Adrenal gland (tissue), 12 donors: Measurements from ENCODE around the gene BRAP. TPM values are rescaled to one million over a fixed set of nuclear protein-coding genes. Genes with fewer than 3 reads are reported as not detected.
"Not testable (repeated sequence)": the region's sequence is repeated elsewhere in the genome, so short reads cannot be mapped to it uniquely, and the experiment has no call there.

Source experiments
- DNase-seq, 7 donors: peaks; one replicate each; pipeline ENCODE4 v3.0.0-alpha.2; 2019 to 2020
- H3K27ac ChIP-seq, 5 donors: fragments of 200-600 bp; sonication (generic) in 4 of 5; 1 replicate in 3 of 5; 2 replicates in 2 of 5; pipeline versions ENCODE4 v1.5.1 to v1.8.0; 2016 to 2020; ENCODE audit warnings: mild to moderate bottlenecking in 1 of 5
- H3K27me3 ChIP-seq: fragments of 200-600 bp; 2 replicates; pipeline ENCODE4 v1.8.0; 2021
- H3K36me3 ChIP-seq, 2 donors: fragments of 200-600 bp; replicated peaks in 1 of 2; 1 replicate in 1 of 2; 2 replicates in 1 of 2; pipeline versions ENCODE4 v1.5.1 to v1.8.0; 2018 to 2022
- H3K4me1 ChIP-seq, 2 donors: fragments of 200-600 bp; replicated peaks in 1 of 2; 1 replicate in 1 of 2; 2 replicates in 1 of 2; pipeline versions ENCODE4 v1.5.1 to v1.8.0; 2018 to 2021
- H3K4me3 ChIP-seq, 4 donors: fragments of 200-600 bp; sonication (generic) in 3 of 4; one replicate each; pipeline ENCODE4 v1.5.1; 2016 to 2018
- H3K9me3 ChIP-seq, 3 donors: fragments of 200-600 bp; sonication (generic) in 1 of 3; replicated peaks in 1 of 3; 1 replicate in 2 of 3; 2 replicates in 1 of 3; pipeline versions ENCODE4 v1.5.1 to v1.8.0; 2016 to 2021
- POLR2A ChIP-seq, 2 donors: fragments of 450-650 bp; IDR thresholded peaks; one replicate each; pipeline ENCODE4 v1.6.1; 2017; ENCODE audit warnings: antibody characterized with exemption in 2 of 2, mild to moderate bottlenecking in 2 of 2, moderate library complexity in 1 of 2
- WGBS, 4 donors: extraction: QIAGEN DNeasy Blood & Tissue Kit in 2 of 4; methylation state at CpG; one replicate each; pipeline versions ENCODE4 v1.1.5 to v1.1.7; 2013 to 2017; 5-methylcytosine and 5-hydroxymethylcytosine counted together
- intact Hi-C, 2 donors: fragments of 100-400 bp; cut with DNase I; formaldehyde crosslinking; loops; one replicate each; pipeline versions ENCODE4 v1.14.1 to v1.15.0; 2022 to 2023
- polyA plus RNA-seq, 3 donors: library from polyadenylated mRNA; stranded (reverse); fragments of 200-250 nt in 2 of 3; fragments of 350-450 nt in 1 of 3; fragmentation: Illumina TruSeq in 1 of 3; extraction: RNeasy Lipid Tissue Mini Kit (QIAGEN cat#74804) in 1 of 3; gene quantifications; one replicate each; pipeline ENCODE4 v1.2.3, GENCODE V29; 2013 to 2014
- total RNA-seq, 9 donors: library from RNA; depleted of rRNA in 4 of 9; stranded (reverse); fragments of >200 nt in 4 of 9; fragments of 120-200 nt in 1 of 9; fragmentation: NEBNext Ultra II Directional in 1 of 9; extraction: Animal tissue kit (Norgen Biotek cat#: 25700) in 1 of 9; gene quantifications; one replicate each; pipeline versions ENCODE4 v1.1.0 to v1.2.4, GENCODE V29; 2013 to 2023
- TF ChIP-seq, protein P1 (sequence below), 6 experiments: fragments of 450-650 bp in 4 of 6; fragments of 200-600 bp in 2 of 6; sonication (generic) in 1 of 6; IDR thresholded peaks; 1 replicate in 5 of 6; 2 replicates in 1 of 6; pipeline versions ENCODE4 v1.5.1 to v1.8.0; 2016 to 2021; ENCODE audit warnings: antibody characterized with exemption in 6 of 6, mild to moderate bottlenecking in 2 of 6, moderate library complexity in 1 of 6
- donor health status: healthy with polysubstance abuse.
- donor health status: Bipolar disorder and iron deficiency.
- donor health status: DM: yes; HTN: yes; CAD: no.
- donor health status: DM: no; HTN: no; CAD: no.
- donor health status: DM: no; HTN: no; CAD: no.
- donor health status: DM: yes; HTN: yes; CAD: no.

Gene BRAP
- total and polyA plus RNA-seq, 12 donors: 8.6 to 31.0 (median 20.4) TPM

DNA sequence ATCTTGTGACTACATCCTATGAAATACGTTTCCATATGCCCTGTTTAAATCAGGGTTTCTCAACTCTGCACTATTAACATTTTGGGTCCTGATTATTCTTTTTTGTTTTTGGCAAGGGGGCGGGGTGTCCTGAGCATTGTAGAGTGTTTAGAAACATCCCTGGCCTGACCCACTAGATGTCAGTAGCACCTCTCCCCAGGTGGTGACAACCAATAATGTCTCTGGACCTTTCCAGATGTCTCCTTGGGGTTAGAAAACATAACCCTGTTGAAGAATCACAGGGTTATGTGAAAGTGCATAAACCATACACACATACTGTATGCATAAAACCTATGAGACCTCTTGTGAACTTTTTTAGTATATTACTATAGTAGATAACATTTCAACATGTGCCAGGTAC is 1.5 kb upstream of the BRAP start:
- Histone ChIP-seq H3K27ac (peak overlapping the region in 1 of 5 donors; percentile 3), H3K4me1 (peaks cover 16 to 32% of the 10 kb centered on the region in 2 donors), H3K36me3 (peaks cover 0 to 6% of the 10 kb centered on the region in 2 donors), H3K9me3 (no peaks in the 10 kb centered on the region), H3K27me3 (no peaks in the 10 kb centered on the region), H3K4me3 (no peak overlapping the region)
- 46 to 65% (median 54%) methylated on average over 2 of the region's 2 CpGs for WGBS, 4 donors
- intact Hi-C loops: no loop called here
- TF ChIP-seq POLR2A (IDR thresholded peaks at IDR 0.05): no peak
- TF ChIP-seq, protein P1, sequence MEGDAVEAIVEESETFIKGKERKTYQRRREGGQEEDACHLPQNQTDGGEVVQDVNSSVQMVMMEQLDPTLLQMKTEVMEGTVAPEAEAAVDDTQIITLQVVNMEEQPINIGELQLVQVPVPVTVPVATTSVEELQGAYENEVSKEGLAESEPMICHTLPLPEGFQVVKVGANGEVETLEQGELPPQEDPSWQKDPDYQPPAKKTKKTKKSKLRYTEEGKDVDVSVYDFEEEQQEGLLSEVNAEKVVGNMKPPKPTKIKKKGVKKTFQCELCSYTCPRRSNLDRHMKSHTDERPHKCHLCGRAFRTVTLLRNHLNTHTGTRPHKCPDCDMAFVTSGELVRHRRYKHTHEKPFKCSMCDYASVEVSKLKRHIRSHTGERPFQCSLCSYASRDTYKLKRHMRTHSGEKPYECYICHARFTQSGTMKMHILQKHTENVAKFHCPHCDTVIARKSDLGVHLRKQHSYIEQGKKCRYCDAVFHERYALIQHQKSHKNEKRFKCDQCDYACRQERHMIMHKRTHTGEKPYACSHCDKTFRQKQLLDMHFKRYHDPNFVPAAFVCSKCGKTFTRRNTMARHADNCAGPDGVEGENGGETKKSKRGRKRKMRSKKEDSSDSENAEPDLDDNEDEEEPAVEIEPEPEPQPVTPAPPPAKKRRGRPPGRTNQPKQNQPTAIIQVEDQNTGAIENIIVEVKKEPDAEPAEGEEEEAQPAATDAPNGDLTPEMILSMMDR (IDR thresholded peaks at IDR 0.05): no peak
- peak in 2 of 7 donors; percentile 21 to 23 for DNase-seq

GRCh38 chr12:111686574-111687105 is 884 bp upstream of the BRAP start:
- DNase-seq: no peak
- Histone ChIP-seq H3K4me3 (peak overlapping the region; percentile 58 to 98 (median 84)), H3K9me3 (no peaks in the 10 kb centered on the region), H3K27ac (peak overlapping the region in 3 of 5 donors; percentile 85 to 94 (median 85)), H3K36me3 (peaks cover 0 to 12% of the 10 kb centered on the region in 2 donors), H3K27me3 (no peaks in the 10 kb centered on the region), H3K4me1 (peaks cover 16 to 32% of the 10 kb centered on the region in 2 donors)
- TF ChIP-seq POLR2A (IDR thresholded peaks at IDR 0.05): no peak
- TF ChIP-seq, protein P1 (IDR thresholded peaks at IDR 0.05): no peak
- intact Hi-C loops: no loop called here
- WGBS, 4 donors: 17 to 19% (median 18%) methylated on average over 15 of the region's 15 CpGs

- TF ChIP-seq, protein P1 (IDR thresholded peaks at IDR 0.05): no peak
- TF ChIP-seq POLR2A (IDR thresholded peaks at IDR 0.05): no peak
- peaks cover 16 to 32% of the 10 kb centered on the region in 2 donors for H3K4me1 ChIP-seq
- 0 to 1% (median 0%) methylated on average over 13 to 36 of the region's 36 CpGs for WGBS, 4 donors
- peaks cover 0 to 24% of the 10 kb centered on the region in 2 donors for H3K36me3 ChIP-seq
- H3K4me3 ChIP-seq: peak overlapping the region; percentile 58 to 98 (median 77)
- no peaks in the 10 kb centered on the region for H3K27me3 ChIP-seq
- H3K9me3 ChIP-seq: no peaks in the 10 kb centered on the region
- H3K27ac ChIP-seq: peak overlapping the region; percentile 4 to 94 (median 85)
- intact Hi-C loops: no loop called here
- peak in 2 of 7 donors; percentile 39 to 55 for DNase-seq
Observed at GRCh38 chr12:111685322-111685810, 390 bp downstream of the BRAP start.

DNA sequence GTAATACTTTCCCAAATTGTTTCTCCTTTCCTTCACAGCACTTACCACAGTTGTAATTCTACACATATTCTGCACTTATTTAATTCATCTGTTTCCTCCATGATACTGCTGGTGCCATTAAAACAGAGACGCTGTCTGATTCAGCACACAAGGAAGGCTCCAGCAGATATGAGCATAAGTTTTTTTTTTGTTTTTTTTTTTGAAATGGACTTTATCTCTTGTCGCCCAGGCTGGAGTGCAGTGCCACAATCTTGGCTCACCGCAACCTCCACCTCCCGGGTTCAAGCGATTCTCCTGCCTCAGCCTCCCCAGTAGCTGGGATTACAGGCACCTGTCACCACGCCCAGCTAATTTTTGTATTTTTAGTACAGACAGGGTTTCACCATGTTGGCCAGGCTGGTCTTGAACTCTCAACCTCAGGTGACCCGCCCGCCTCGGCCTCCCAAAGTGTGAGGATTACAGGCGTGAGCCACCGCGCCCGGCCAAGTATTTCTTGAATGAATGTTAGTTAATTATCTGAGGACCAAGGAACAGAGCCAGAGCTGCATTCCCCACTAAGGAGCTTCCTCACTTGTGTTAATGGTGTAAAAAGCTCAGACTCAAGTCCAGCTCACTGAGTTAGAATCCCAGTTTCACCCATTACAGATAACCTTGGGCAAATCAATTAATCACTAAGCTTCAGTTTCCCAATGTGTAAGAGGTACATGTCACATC is 1.1 kb downstream of the BRAP start:
- DNase-seq, intact Hi-C loops, H3K27me3 ChIP-seq, H3K9me3 ChIP-seq: not testable (repeated sequence)
- peak overlapping the region in 3 of 5 donors; percentile 85 to 94 (median 85) for H3K27ac ChIP-seq
- peaks cover 0 to 31% of the 10 kb centered on the region in 2 donors for H3K36me3 ChIP-seq
- WGBS, 4 donors: 64 to 82% (median 70%) methylated on average over 11 to 13 of the region's 13 CpGs
- peaks cover 16 to 32% of the 10 kb centered on the region in 2 donors for H3K4me1 ChIP-seq
- H3K4me3 ChIP-seq: peak overlapping the region in 3 of 4 donors; percentile 58 to 98 (median 82)
